ENCODE results near the gene TBCC.

GRCh38 chr6:42761287-42762067 is 15.6 kb upstream of the TBCC start:
- TF ChIP-seq CTCF (IDR thresholded peaks at IDR 0.05; ENCODE audit: insufficient read depth, low read length, poor library complexity, severe bottlenecking) (no peak), EZH2phosphoT487 (conservative IDR thresholded peaks at IDR 0.05; ENCODE audit: low read length) (no peak)

All from SU-DHL-6 (cell line).